SK-N-SH (cell line): ENCODE data around the gene NOCT. TPM values are rescaled to one million over a fixed set of nuclear protein-coding genes. Genes with fewer than 3 reads are reported as not detected.

Source experiments
- CTCF ChIA-PET: fragments of 300-600, 350-600 bp; formaldehyde crosslinking; extraction: SDS; loops from one replicate; lab custom pipeline; 2021; lab: Yijun Ruan, JAX
- POLR2A ChIA-PET: fragments of 350-600 bp; sonication (Branson Sonifier 250); formaldehyde crosslinking; extraction: SDS; loops from one replicate; lab custom pipeline; 2020; ENCODE audit warnings: antibody characterized with exemption, inconsistent platforms; lab: Yijun Ruan, JAX
- DNase-seq: peaks from one replicate; pipeline ENCODE4 v3.0.0; 2012
- H2AFZ ChIP-seq: fragments of 200-600 bp; sonication (generic); 2 replicates; pipeline ENCODE4 v1.8.1; 2016; ENCODE audit warnings: antibody characterized with exemption, mild to moderate bottlenecking, low read depth
- H3F3A ChIP-seq: fragments of 200-600 bp; sonication (generic); replicated peaks from 2 replicates; pipeline ENCODE3; 2016; ENCODE audit warnings: antibody characterized with exemption, mild to moderate bottlenecking; ENCODE audit not compliant: insufficient read depth
- H3K27ac ChIP-seq, 2 experiments: fragments of 200-500 bp in 1 of 2; fragments of 200-600 bp in 1 of 2; sonication (Bioruptor generic) in 1 of 2; sonication (generic), shearing (Covaris generic) in 1 of 2; 2 replicates each; pipeline versions ENCODE4 v1.5.1 to v1.6.1; 2014 to 2016; ENCODE audit warnings: low read depth in 2 of 2, inconsistent platforms in 1 of 2, low read length in 1 of 2, mild to moderate bottlenecking in 1 of 2, mixed read lengths in 1 of 2
- H3K27me3 ChIP-seq: fragments of 200-600 bp; sonication (generic), shearing (Covaris generic); 2 replicates; pipeline ENCODE4 v1.6.1; 2016; ENCODE audit warnings: mixed run types; ENCODE audit not compliant: insufficient read depth
- H3K36me3 ChIP-seq, 2 experiments: fragments of 200-500 bp in 1 of 2; fragments of 200-600 bp in 1 of 2; sonication (Bioruptor generic) in 1 of 2; sonication (generic) in 1 of 2; replicated peaks in 1 of 2; 2 replicates each; pipeline versions ENCODE3 to v1.5.1; 2014 to 2016; ENCODE audit warnings: low read length in 1 of 2, mild to moderate bottlenecking in 1 of 2; ENCODE audit not compliant: insufficient read depth in 2 of 2, control insufficient read depth in 1 of 2
- H3K4me1 ChIP-seq, 2 experiments: fragments of 200-500 bp in 1 of 2; fragments of 200-600 bp in 1 of 2; sonication (Bioruptor generic) in 1 of 2; sonication (generic), shearing (Covaris generic) in 1 of 2; 2 replicates each; pipeline versions ENCODE4 v1.5.1 to v1.6.1; 2014 to 2016; ENCODE audit warnings: low read depth in 1 of 2, low read length in 1 of 2, mixed run types in 1 of 2; ENCODE audit not compliant: insufficient read depth in 2 of 2, control insufficient read depth in 1 of 2
- H3K4me2 ChIP-seq: fragments of 200-600 bp; sonication (generic), shearing (Covaris generic); 2 replicates; pipeline ENCODE4 v1.6.1; 2017; ENCODE audit warnings: mixed run types
- H3K4me3 ChIP-seq, 2 experiments: fragments of 200-500 bp in 1 of 2; fragments of 200-600 bp in 1 of 2; sonication (Bioruptor generic) in 1 of 2; sonication (generic), shearing (Covaris generic) in 1 of 2; 2 replicates each; pipeline versions ENCODE4 v1.5.1 to v1.8.1; 2014 to 2016; ENCODE audit warnings: low read depth in 2 of 2, inconsistent platforms in 1 of 2, low read length in 1 of 2, mild to moderate bottlenecking in 1 of 2, mixed read lengths in 1 of 2, moderate library complexity in 1 of 2
- H3K79me2 ChIP-seq: fragments of 200-600 bp; sonication (generic); 2 replicates; pipeline ENCODE4 v1.8.1; 2017; ENCODE audit warnings: mild to moderate bottlenecking; ENCODE audit not compliant: insufficient read depth
- H3K9ac ChIP-seq: fragments of 200-600 bp; sonication (generic); 2 replicates; pipeline ENCODE4 v1.6.1; 2017; ENCODE audit warnings: mixed run types
- H3K9me2 ChIP-seq: fragments of 200-600 bp; sonication (generic); 2 replicates; pipeline ENCODE4 v1.6.1; 2017; ENCODE audit warnings: mixed run types
- H3K9me3 ChIP-seq: fragments of 200-600 bp; sonication (generic); 2 replicates; pipeline ENCODE4 v1.6.1; 2017; ENCODE audit warnings: mixed run types, mild to moderate bottlenecking, moderate library complexity
- H4K20me1 ChIP-seq: fragments of 200-600 bp; sonication (generic); 2 replicates; pipeline ENCODE4 v1.6.1; 2017; ENCODE audit warnings: mild to moderate bottlenecking, mixed run types; ENCODE audit not compliant: insufficient read depth
- CHD2 ChIP-seq: fragments of 150-350 bp; IDR thresholded peaks from 2 replicates; pipeline ENCODE4 v1.6.1; 2018; ENCODE audit warnings: low read length; ENCODE audit not compliant: partially characterized antibody
- ELF1 ChIP-seq: IDR thresholded peaks from 2 replicates; pipeline ENCODE4 v1.4.0; 2012
- FOSL2 ChIP-seq: IDR thresholded peaks from 2 replicates; pipeline ENCODE4 v1.4.0; 2012; ENCODE audit warnings: low read depth, mild to moderate bottlenecking, moderate library complexity, borderline replicate concordance
- NFIC ChIP-seq: IDR thresholded peaks from 2 replicates; pipeline ENCODE4 v1.4.0; 2012; ENCODE audit warnings: borderline replicate concordance
- NRF1 ChIP-seq: IDR thresholded peaks from 2 replicates; pipeline ENCODE4 v1.6.1; 2012; ENCODE audit warnings: low read depth, mild to moderate bottlenecking, low read length
- RAD21 ChIP-seq: IDR thresholded peaks from 2 replicates; pipeline ENCODE4 v1.6.1; 2012; ENCODE audit warnings: mild to moderate bottlenecking, low read length
- RCOR1 ChIP-seq: fragments of 150-350 bp; IDR thresholded peaks from 2 replicates; pipeline ENCODE4 v1.6.1; 2017; ENCODE audit warnings: antibody characterized with exemption, low read length
- RXRA ChIP-seq: IDR thresholded peaks from 2 replicates; pipeline ENCODE4 v1.4.0; 2012; ENCODE audit warnings: low read depth, mild to moderate bottlenecking, borderline replicate concordance
- SMC3 ChIP-seq: IDR thresholded peaks from 2 replicates; pipeline ENCODE4 v1.6.1; 2012; ENCODE audit warnings: low read depth, low read length, improper control_type of control experiment
- TCF12 ChIP-seq: IDR thresholded peaks from 2 replicates; pipeline ENCODE4 v1.4.0; 2012
- YY1 ChIP-seq: IDR thresholded peaks from 2 replicates; pipeline ENCODE4 v1.4.0; 2012; ENCODE audit warnings: low read depth, mild to moderate bottlenecking
- WGBS: methylation state at CpG from one replicate; pipeline ENCODE4 v1.1.6; 2017; ENCODE audit warnings: low lambda C conversion rate; 5-methylcytosine and 5-hydroxymethylcytosine counted together
- polyA plus RNA-seq, 3 experiments: library from polyadenylated mRNA; depleted of rRNA; stranded (reverse); fragments of >200 nt; gene quantifications; 2 replicates each; pipeline ENCODE4 v1.2.3, GENCODE V29; 2012
- TF ChIP-seq, protein P1 (sequence below): IDR thresholded peaks from 2 replicates; pipeline ENCODE4; 2012
- TF ChIP-seq, protein P2 (sequence below): fragments of 150-350 bp; IDR thresholded peaks from 2 replicates; pipeline ENCODE4 v1.6.1; 2016; ENCODE audit warnings: mild to moderate bottlenecking, low read depth, low read length
- TF ChIP-seq, protein P3 (sequence below): IDR thresholded peaks from 2 replicates; pipeline ENCODE4 v1.4.0; 2012; ENCODE audit warnings: low read depth, borderline replicate concordance
- TF ChIP-seq, protein P4 (sequence below): IDR thresholded peaks from 2 replicates; pipeline ENCODE4 v1.4.0; 2012; ENCODE audit warnings: low read depth

The NOCT gene
- polyA plus RNA-seq, 1 of the 3 experiments (the other 2 are of a cell fraction) = 3.8 TPM

DNA sequence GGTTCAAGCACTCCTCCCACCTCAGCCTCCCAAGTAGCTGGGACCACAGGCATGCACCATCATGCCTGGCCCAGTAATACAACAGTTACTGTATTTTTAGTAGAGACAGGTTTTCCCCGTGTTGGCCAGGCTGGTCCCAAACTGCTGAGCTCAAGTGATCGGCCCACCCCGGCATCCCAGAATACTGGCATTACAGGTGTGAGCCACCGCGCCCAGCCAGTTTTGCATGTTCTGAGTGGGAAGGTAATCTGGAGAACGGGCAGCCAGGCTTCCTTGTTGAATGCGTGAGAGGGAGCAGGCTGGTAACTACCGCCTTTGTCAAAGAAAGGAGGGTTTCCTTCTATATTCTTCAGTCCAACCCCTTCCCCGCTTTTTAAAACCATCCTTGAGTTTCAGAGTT lies 9.1 kb downstream of the NOCT start:
- Histone ChIP-seq H3K27me3 (no peaks in the 10 kb centered on the region), H3K4me2 (no peak overlapping the region), H3K79me2 (peaks cover 99% of the 10 kb centered on the region), H3K9ac (no peak overlapping the region), H3K4me3 (no peak overlapping the region), H3K27ac (no peak overlapping the region), H4K20me1 (peaks cover 90% of the 10 kb centered on the region), H3K9me3 (no peaks in the 10 kb centered on the region), H3K36me3 (no peaks in the 10 kb centered on the region), H2AFZ (no peak overlapping the region), H3K9me2 (no peaks in the 10 kb centered on the region), H3F3A (peaks cover 3% of the 10 kb centered on the region), H3K4me1 (peaks cover 6 to 13% of the 10 kb centered on the region in 2 experiments; a peak in 3 of 4 replicates)
- TF ChIP-seq RCOR1 = no peak
- TF ChIP-seq, protein P1, sequence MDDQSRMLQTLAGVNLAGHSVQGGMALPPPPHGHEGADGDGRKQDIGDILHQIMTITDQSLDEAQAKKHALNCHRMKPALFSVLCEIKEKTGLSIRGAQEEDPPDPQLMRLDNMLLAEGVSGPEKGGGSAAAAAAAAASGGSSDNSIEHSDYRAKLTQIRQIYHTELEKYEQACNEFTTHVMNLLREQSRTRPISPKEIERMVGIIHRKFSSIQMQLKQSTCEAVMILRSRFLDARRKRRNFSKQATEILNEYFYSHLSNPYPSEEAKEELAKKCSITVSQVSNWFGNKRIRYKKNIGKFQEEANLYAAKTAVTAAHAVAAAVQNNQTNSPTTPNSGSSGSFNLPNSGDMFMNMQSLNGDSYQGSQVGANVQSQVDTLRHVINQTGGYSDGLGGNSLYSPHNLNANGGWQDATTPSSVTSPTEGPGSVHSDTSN = no peak
- no peak for TF ChIP-seq RXRA
- no peak for TF ChIP-seq ELF1
- TF ChIP-seq, protein P2, sequence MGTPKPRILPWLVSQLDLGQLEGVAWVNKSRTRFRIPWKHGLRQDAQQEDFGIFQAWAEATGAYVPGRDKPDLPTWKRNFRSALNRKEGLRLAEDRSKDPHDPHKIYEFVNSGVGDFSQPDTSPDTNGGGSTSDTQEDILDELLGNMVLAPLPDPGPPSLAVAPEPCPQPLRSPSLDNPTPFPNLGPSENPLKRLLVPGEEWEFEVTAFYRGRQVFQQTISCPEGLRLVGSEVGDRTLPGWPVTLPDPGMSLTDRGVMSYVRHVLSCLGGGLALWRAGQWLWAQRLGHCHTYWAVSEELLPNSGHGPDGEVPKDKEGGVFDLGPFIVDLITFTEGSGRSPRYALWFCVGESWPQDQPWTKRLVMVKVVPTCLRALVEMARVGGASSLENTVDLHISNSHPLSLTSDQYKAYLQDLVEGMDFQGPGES = no peak
- TF ChIP-seq RAD21 = no peak
- TF ChIP-seq SMC3 = no peak
- no peak for TF ChIP-seq TCF12
- no peak for TF ChIP-seq YY1
- TF ChIP-seq NFIC = no peak
- 91% methylated on average over 9 of the region's 9 CpGs for WGBS
- DNase-seq = no peak
- CTCF ChIA-PET = interaction anchor here (1.6 kb wide), 1 partner anchor 271 kb away, joined by 5 read pairs; no protein-coding TSS in a partner anchor
- POLR2A ChIA-PET = no interaction called here

DNA sequence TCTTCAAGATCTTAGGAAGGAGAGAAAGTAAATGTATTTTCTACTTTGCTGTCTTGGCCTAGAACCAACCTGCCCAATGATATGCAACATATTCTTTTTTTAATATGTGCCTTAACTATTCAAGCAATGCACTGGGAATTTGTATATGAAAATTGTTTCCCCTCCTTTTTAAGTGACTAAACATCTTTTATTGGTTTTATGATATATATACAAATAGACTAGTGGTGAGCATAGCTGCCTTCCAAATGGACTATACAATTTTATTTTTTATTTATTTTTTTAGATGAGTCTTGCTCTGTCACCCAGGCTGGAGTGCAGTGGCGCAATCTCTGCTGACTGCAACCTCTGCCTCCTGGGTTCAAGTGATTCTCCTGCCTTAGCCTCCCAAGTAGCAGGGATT lies 10.3 kb downstream of the NOCT start:
- Histone ChIP-seq H3K9me2 (no peaks in the 10 kb centered on the region), H2AFZ (no peak overlapping the region), H3K9ac (no peak overlapping the region), H3K27me3 (no peaks in the 10 kb centered on the region), H3K4me3 (no peak overlapping the region), H4K20me1 (peaks cover 90% of the 10 kb centered on the region), H3K27ac (no peak overlapping the region), H3K9me3 (no peaks in the 10 kb centered on the region), H3K4me2 (no peak overlapping the region), H3K36me3 (no peaks in the 10 kb centered on the region), H3K4me1 (peaks cover 0 to 6% of the 10 kb centered on the region in 2 experiments; a peak in 1 of 4 replicates), H3F3A (peaks cover 10% of the 10 kb centered on the region), H3K79me2 (peaks cover 99% of the 10 kb centered on the region)
- ChIA-PET POLR2A (no interaction called here), CTCF (interaction anchor here (0.7 to 1.3 kb wide), 2 partner anchors 142 to 270 kb away, joined by 3 read pairs; no protein-coding TSS in a partner anchor)
- TF ChIP-seq, protein P3, sequence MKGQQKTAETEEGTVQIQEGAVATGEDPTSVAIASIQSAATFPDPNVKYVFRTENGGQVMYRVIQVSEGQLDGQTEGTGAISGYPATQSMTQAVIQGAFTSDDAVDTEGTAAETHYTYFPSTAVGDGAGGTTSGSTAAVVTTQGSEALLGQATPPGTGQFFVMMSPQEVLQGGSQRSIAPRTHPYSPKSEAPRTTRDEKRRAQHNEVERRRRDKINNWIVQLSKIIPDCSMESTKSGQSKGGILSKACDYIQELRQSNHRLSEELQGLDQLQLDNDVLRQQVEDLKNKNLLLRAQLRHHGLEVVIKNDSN = no peak
- TF ChIP-seq TCF12 (no peak), YY1 (no peak), CHD2 (no peak), NRF1 (no peak), FOSL2 (no peak)
- TF ChIP-seq, protein P4, sequence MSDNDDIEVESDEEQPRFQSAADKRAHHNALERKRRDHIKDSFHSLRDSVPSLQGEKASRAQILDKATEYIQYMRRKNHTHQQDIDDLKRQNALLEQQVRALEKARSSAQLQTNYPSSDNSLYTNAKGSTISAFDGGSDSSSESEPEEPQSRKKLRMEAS = no peak
- TF ChIP-seq, protein P2 = no peak
- TF ChIP-seq, protein P1 = no peak
- 100% methylated on average over 1 of the region's 1 CpG for WGBS
- no peak for DNase-seq
